ENCODE data around the gene ARHGAP5.
"Not testable (repeated sequence)": the region's sequence is repeated elsewhere in the genome, so short reads cannot be mapped to it uniquely, and the experiment has no call there.

The ARHGAP5 gene

GRCh38 chr14:32109676-32110547, 32.8 kb downstream of the ARHGAP5 start:
- no peak for DNase-seq (ENCODE audit: low spot score)

- no peak for DNase-seq (ENCODE audit: low spot score)
These were observed 33.4 kb downstream of the ARHGAP5 start for GRCh38 chr14:32110548-32110896.

GRCh38 chr14:32121536-32121935, 44.4 kb downstream of the ARHGAP5 start:
- no peak for DNase-seq (ENCODE audit: low spot score)

GRCh38 chr14:32121948-32122347, 44.8 kb downstream of the ARHGAP5 start:
- DNase-seq (ENCODE audit: low spot score): no peak

GRCh38 chr14:32126899-32127730, 50.0 kb downstream of the ARHGAP5 start:
- DNase-seq (ENCODE audit: low spot score): not testable (repeated sequence)

- DNase-seq (ENCODE audit: low spot score): not testable (repeated sequence)
These were observed 50.9 kb downstream of the ARHGAP5 start for GRCh38 chr14:32127731-32128654.

GRCh38 chr14:32128703-32129102, 51.6 kb downstream of the ARHGAP5 start:
- no peak for DNase-seq (ENCODE audit: low spot score)

- no peak for DNase-seq (ENCODE audit: low spot score)
These were observed 52.0 kb downstream of the ARHGAP5 start for GRCh38 chr14:32129124-32129523.

- not testable (repeated sequence) for DNase-seq (ENCODE audit: low spot score)
These were observed 54.6 kb downstream of the ARHGAP5 start for GRCh38 chr14:32131689-32132088.

- no peak for DNase-seq (ENCODE audit: low spot score)
These were observed 57.5 kb downstream of the ARHGAP5 start for GRCh38 chr14:32134448-32135097.

- DNase-seq (ENCODE audit: low spot score): no peak
These were observed 59.1 kb downstream of the ARHGAP5 start for GRCh38 chr14:32136027-32136825.

GRCh38 chr14:32137313-32137712, 60.2 kb downstream of the ARHGAP5 start:
- no peak for DNase-seq (ENCODE audit: low spot score)

GRCh38 chr14:32137892-32138291, 60.8 kb downstream of the ARHGAP5 start:
- DNase-seq (ENCODE audit: low spot score): no peak

- no peak for DNase-seq (ENCODE audit: low spot score)
These were observed 65.2 kb downstream of the ARHGAP5 start for GRCh38 chr14:32142341-32142740.

- no peak for DNase-seq (ENCODE audit: low spot score)
These were observed 65.8 kb downstream of the ARHGAP5 start for GRCh38 chr14:32142754-32143437.

- no peak for DNase-seq (ENCODE audit: low spot score)
These were observed 73.3 kb downstream of the ARHGAP5 start for GRCh38 chr14:32150392-32150791.

- DNase-seq (ENCODE audit: low spot score): no peak
These were observed 88.9 kb downstream of the ARHGAP5 start for GRCh38 chr14:32166029-32166428.

- DNase-seq (ENCODE audit: low spot score): no peak
These were observed 89.8 kb downstream of the ARHGAP5 start for GRCh38 chr14:32166924-32167323.

GRCh38 chr14:32167907-32168306, 90.8 kb downstream of the ARHGAP5 start:
- no peak for DNase-seq (ENCODE audit: low spot score)

- no peak for DNase-seq (ENCODE audit: low spot score)
These were observed 92.1 kb downstream of the ARHGAP5 start for GRCh38 chr14:32169191-32169590.
